AG20443 (cell line): Measurements from ENCODE around the gene KCNK15.
A peak's percentile ranks its signal among the peaks of the same experiment; 100 is the strongest.
"Not testable (repeated sequence)": the region's sequence is repeated elsewhere in the genome, so short reads cannot be mapped to it uniquely, and the experiment has no call there.

Source experiments
- DNase-seq: peaks from one replicate; pipeline ENCODE4 v3.0.0; 2012; ENCODE audit warnings: low spot score, mixed read lengths

Gene KCNK15

DNA sequence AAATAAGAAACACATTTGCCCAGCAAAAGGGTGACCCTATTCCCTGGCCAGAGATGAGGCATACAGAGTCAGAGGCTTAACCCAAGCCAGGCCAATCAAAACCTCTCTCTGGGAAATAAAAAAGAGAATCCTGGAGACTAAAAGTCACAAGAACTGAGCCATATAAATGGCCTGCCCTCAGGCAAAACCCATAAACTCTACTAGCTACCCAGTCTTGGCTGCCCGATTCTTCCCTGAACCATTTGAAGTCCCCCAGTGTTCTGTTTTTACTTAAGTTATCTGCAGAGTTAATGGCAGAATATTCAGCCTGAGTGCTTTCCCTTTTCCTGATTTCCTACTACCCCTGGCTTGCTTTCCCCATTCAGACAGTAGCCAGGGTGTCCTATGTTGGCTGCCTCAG is 13.9 kb downstream of the KCNK15 start:
- no peak for DNase-seq

- peak; percentile 42 for DNase-seq
Measured at GRCh38 chr20:44761423-44761822, 15.8 kb downstream of the KCNK15 start.

DNA sequence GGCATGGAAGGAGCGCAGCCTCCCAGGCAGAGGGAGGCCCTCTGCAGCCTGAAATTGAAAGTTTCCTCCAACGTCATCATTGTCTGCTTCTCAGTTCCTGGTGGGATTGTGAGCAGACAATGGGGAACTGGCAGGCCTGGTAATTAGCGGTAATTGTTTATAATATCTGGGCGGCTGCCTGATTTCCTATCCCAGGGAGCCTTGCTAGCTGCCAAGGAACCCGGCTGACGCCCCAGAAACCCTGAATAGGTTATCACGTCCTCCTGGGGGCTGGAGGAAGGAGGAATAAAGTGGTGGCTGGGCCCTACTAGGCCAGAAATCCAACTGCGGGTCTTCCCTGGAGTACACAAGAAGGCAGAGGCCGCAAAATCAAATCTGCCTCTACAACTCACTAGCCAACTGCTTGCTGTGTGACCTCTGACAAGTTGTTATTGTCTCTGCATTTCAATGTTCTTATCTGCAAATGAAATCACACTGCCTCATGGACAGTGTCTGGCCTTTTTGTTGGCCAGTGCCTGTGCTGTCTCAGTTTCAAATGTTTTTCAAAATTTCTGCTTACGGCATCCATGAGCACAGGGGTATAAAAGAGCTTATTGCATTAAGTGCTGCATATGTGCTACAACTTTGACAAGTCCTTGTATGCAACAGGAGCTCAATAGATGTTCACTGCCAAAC is 16.9 kb downstream of the KCNK15 start:
- no peak for DNase-seq

- not testable (repeated sequence) for DNase-seq
Measured at GRCh38 chr20:44763798-44764197, 18.1 kb downstream of the KCNK15 start.

- DNase-seq: no peak
Measured at GRCh38 chr20:44765091-44765490, 19.4 kb downstream of the KCNK15 start.

DNA sequence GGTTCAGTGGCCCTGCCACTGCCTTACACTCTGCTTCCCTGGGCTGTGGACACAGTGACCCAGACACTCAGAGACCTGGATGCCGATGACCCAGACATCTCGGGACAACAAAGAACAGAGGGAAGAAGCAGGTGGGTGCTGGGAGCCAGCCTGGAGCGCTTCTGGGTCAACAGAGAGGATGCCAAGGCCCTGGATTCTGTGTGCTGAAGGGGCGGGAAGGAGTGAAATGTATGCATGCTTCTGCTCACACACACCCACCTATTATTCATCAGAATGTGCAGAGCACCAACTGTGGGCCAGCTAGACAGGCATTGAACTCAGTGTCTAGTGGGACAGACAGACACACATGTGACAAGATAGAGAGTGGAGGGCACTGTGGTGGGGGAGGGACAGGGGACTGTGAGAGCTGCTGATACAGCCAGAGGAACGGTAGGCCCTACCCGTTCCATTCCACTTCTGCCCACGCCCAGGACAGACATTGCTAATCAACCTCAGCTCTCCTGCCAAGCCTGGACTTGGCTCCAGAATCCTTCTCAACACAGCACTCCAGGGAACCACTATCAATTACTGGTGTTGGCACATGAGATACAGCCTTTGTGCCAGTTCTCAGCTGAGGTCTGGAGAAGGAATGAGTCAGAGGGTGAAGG is 20.2 kb downstream of the KCNK15 start:
- DNase-seq: no peak

DNA sequence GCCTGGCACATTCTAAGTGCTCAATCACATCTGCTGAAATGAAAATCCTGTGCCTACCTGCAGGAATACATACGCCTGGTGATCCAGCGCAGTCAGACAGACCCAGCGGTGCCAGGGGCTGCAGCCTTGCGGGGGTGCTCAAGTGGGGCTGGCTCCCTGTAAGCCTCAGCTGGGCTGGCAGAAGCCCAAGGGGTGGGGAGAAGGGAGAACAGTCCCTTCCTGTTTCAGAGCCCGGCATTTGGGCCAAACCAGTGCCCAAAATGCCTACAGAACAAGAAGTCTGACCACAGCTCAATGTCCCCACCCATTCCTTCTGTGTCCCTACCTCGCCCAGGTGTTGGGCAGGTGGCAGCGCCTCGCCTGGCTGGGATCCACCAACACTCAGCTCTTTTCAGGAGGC is 22.6 kb downstream of the KCNK15 start:
- DNase-seq: no peak

- no peak for DNase-seq
Measured at GRCh38 chr20:44768854-44769480, 23.3 kb downstream of the KCNK15 start.

DNA sequence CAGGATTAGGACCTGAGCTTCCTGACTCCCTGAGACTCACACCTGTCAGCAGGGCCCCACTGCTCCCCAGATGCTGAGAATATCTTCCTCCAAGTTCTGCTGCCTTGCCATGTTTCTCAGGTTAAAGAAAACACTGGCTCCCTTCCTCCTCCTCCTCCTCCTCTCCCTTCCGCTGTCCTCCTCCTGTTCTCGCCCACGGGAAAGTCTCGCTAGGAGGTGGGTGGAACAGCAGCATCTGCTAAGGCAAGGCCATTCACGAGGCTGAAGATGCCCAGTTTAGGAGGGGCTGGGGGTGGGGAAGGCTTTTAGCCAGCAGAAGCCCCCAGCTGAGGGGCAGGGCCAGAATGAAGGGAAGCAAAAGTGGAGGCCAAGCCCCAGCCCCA is 23.8 kb downstream of the KCNK15 start:
- no peak for DNase-seq

DNA sequence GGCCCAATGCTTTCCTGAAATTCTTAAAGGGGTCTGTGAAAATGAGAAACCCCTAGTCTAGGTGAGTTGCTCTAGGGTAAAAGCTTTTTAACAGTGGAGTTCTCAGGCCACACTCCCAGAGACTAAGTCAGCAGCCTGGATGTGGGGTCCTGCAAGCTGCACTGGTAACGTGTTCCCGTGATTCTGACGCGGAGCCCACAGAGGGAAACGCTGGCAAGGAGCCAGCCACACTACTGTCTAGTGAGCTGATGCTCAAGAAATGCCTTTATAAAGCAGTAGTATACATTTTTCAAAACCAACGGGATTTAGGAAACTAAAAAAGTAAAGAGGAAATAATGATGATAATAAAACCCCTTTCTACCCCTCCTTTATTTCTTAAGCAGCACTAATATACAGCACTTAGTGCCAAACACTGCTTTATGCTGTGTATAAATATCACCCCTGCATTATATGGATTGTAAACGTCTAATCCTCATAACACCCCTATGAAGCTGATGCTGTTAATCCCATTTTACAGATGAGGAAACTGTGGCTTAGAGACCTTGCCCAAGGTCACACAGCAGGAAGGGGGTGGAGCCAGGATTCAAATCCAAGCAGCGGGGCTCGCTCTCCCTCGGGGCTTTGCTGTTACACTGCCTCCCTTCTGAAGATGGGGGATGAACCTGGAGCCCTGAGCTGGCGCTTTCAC is 25.0 kb downstream of the KCNK15 start:
- no peak for DNase-seq

DNA sequence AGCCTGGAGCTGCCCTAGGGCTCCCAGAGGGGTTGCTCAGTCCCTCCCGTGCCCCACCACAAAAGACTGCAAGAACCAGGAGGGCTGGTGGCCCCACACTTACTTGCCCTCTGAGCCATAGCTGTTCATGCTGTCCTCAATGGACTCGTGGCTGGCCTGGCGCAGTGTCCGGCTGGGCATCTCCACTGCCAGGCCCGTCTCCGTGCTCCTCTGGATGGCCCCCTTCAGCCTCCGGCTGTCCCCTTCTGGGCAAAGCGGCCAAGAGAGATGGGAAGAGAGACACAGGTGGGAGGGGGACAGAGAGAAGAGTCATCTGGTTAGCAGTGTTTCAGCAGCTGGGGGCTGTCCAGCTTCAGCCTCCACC is 25.5 kb downstream of the KCNK15 start:
- DNase-seq: no peak

- no peak for DNase-seq
Measured at GRCh38 chr20:44772636-44773035, 27.0 kb downstream of the KCNK15 start.

GRCh38 chr20:44773070-44773829 is 27.6 kb downstream of the KCNK15 start:
- DNase-seq: no peak

DNA sequence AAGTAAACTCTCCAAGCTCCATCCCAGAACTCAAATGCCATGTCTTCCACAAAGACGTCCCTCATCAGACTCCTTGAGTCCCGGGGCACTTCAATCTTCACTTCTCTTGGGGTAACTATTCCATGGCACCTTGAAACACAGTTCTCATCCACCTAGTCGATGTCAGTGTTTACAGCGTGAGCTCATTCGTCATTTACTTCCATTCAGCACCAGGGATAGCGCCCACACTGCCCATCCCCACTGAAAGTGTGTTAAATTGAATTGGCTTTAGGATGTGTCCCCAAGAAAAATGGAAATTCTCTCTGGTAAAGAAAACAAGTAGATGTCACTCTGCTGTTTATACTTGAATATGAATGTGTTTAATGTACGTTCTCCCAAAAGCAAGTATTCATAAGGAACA is 31.3 kb downstream of the KCNK15 start:
- DNase-seq: no peak

DNA sequence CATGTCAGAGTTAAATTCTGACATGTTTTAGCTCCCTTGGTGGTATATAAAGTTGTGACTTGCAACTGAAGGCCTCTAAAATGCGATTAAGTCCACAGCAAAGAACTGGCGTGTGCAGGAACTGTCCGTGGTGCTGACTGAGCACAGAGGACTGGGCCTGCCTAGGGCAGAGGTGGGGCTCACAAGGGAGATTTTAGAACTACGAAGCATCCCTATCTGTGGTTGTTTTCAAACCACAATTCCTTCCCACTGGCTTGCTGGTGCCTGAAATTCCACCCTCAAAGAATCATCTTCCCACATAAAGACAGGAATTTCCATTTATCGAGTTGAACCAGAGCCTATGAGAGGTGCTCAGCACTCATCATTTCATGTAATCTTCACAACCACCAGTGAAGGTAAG is 34.6 kb downstream of the KCNK15 start:
- DNase-seq: peak; percentile 79

- no peak for DNase-seq
Measured at GRCh38 chr20:44781118-44781517, 35.5 kb downstream of the KCNK15 start.

- DNase-seq: no peak
Measured at GRCh38 chr20:44781791-44782190, 36.1 kb downstream of the KCNK15 start.

DNA sequence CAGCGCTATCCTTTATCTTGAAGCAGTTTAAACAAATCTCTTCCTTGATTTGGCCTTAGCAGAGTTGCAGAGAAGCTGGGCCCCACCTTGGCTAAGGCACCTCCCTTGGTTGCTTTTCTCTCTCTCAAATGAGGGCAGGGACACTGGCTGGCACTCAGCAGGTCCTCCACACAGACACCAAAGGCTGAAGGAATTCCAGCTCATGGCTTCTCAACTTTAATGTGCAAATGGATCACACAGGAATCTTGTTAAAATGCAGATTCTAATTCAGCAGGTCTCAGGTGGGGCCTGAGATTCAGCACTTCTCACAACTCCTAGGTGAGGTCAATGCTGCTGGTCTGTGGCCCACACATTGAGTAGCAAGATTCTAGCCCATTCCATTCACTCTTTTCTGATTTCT is 39.0 kb downstream of the KCNK15 start:
- no peak for DNase-seq

- peak; percentile 27 for DNase-seq
Measured at GRCh38 chr20:44785768-44786167, 40.1 kb downstream of the KCNK15 start.

- no peak for DNase-seq
Measured at GRCh38 chr20:44787299-44787698, 41.6 kb downstream of the KCNK15 start.

GRCh38 chr20:44788706-44789456 is 43.2 kb downstream of the KCNK15 start:
- no peak for DNase-seq
